ENCODE data around the gene MIF.

DNA sequence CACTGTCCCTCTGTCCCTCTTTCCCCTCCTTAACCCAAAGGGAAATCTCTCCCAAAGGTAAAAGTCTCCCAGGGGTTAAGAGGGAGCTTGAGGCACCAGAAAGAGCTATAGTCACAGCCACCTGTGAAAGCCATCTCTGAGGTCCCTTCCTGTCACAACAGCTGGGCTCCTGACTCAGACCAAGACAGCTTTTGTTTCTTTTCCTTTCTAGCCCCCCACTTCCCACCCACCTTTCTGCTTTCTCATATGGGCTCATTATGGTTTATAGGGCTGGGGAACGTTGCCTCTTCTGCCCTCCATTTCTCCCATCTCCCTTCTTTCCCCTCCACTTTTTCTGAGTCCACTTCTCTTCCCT is 19.1 kb downstream of the MIF start:
- TF ChIP-seq CTCF (IDR thresholded peaks at IDR 0.05) (no peak), POLR2AphosphoS5 (IDR thresholded peaks at IDR 0.05) (no peak), POLR2A (IDR thresholded peaks at IDR 0.05) (no peak), EP300 (IDR thresholded peaks at IDR 0.05) (no peak)
